NCI-H2081 treated with DMSO at 0.1 percent for 48 hours (cell line): Measurements from ENCODE around the gene MPP1.

Experiments used
- DNase-seq: peaks from one replicate; lab custom pipeline; 2025; lab: John Stamatoyannopoulos, UW

The MPP1 gene

GRCh38 chrX:154731881-154732280 is 73.4 kb downstream of the MPP1 start:
- no peak for DNase-seq

- no peak for DNase-seq
Measured at GRCh38 chrX:154731184-154731583, 74.1 kb downstream of the MPP1 start.

- DNase-seq = no peak
Measured at GRCh38 chrX:154730253-154730891, 74.9 kb downstream of the MPP1 start.

GRCh38 chrX:154729439-154729838 is 75.8 kb downstream of the MPP1 start:
- DNase-seq = no peak
